Activated CD4-positive, alpha-beta T cell treated with anti-CD3 and anti-CD28 coated beads for 36 hours (primary cell): Measurements from ENCODE around the gene RERE. TPM values are rescaled to one million over a fixed set of nuclear protein-coding genes. Genes with fewer than 3 reads are reported as not detected.

Experiments used
- ATAC-seq: fragments of 200-7000 bp; cut with Tn5 transposase; one replicate; pipeline ENCODE4 v1.10.0; 2021; ENCODE audit warnings: mild to moderate bottlenecking, moderate library complexity
- CTCF ChIA-PET: fragments of 350-600 bp; sonication (Branson Sonifier 250); formaldehyde crosslinking; loops from one replicate; lab custom pipeline; 2021; ENCODE audit warnings: antibody characterized with exemption; lab: Charles Lee
- POLR2A ChIA-PET: fragments of 350-600 bp; sonication (Branson Sonifier 250); formaldehyde crosslinking; loops from one replicate; lab custom pipeline; 2021; ENCODE audit warnings: antibody characterized with exemption, inconsistent platforms; lab: Charles Lee
- DNase-seq: peaks from one replicate; pipeline ENCODE4 v3.0.0-alpha.2; 2020
- H3K27ac Mint-ChIP-seq: one replicate; pipeline ENCODE4 v1.8.0; 2021; ENCODE audit warnings: mixed read lengths
- H3K27me3 Mint-ChIP-seq: one replicate; pipeline ENCODE4 v1.8.0; 2021; ENCODE audit warnings: mixed read lengths
- H3K36me3 Mint-ChIP-seq: one replicate; pipeline ENCODE4 v1.8.0; 2021; ENCODE audit warnings: low read depth, mixed read lengths
- H3K4me1 Mint-ChIP-seq: one replicate; pipeline ENCODE4 v1.8.0; 2021; ENCODE audit warnings: mixed read lengths
- H3K4me3 Mint-ChIP-seq: one replicate; pipeline ENCODE4 v1.8.0; 2021; ENCODE audit warnings: mild to moderate bottlenecking, moderate library complexity, mixed read lengths
- H3K9me3 Mint-ChIP-seq: one replicate; pipeline ENCODE4 v1.8.0; 2021; ENCODE audit warnings: low read depth, mixed read lengths
- intact Hi-C, 2 experiments: fragments of 100-400 bp; cut with DNase I in 1 of 2; cut with micrococcal nuclease in 1 of 2; formaldehyde crosslinking; loops; one replicate each; pipeline versions ENCODE4 v1.14.2 to v1.15.1; 2022 to 2024; cut with DNase I, micrococcal nuclease
- total RNA-seq, 2 experiments: library from RNA; stranded (reverse); gene quantifications; one replicate each; pipeline ENCODE4 v1.2.3, GENCODE V29; 2021

RERE gene
- total RNA-seq, 2 experiments from 2014 or later: 57.4 to 71.6 TPM

DNA sequence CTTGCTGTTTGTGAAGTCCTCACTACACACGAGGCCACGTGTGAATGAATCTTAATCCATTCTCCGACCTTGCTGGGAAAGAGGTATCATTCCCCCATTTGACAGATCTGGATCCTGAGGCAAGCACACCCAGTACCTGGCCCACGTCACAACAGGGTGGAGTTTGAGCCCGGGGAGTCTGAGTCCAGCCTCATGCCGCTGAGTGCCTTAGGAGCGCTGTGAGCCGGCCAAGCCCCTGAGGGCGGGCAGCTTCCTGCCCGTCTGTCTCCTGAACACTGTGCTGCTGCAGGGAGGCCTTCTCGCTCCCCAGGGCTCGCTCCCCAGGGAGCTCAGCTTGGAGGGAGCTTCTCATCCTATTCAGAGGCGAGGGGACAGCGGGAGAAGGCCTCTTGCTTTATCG is 469.8 kb downstream of the RERE start:
- ChIA-PET CTCF (interaction anchor here (0.5 to 1.8 kb wide), 6 partner anchors 32 to 333 kb away, joined by 3 to 12 read pairs (median 4); no protein-coding TSS in a partner anchor), POLR2A (no interaction called here)
- Mint-ChIP-seq H3K27me3 (peaks cover 2% of the 10 kb centered on the region), H3K9me3 (no peaks in the 10 kb centered on the region), H3K4me3 (no peak overlapping the region), H3K36me3 (no peaks in the 10 kb centered on the region), H3K4me1 (peaks cover 3% of the 10 kb centered on the region), H3K27ac (no peak overlapping the region)
- DNase-seq (no peak), ATAC-seq (no peak)
- intact Hi-C loops: loop anchor here in 1 of 2 experiments (2.0 to 10.0 kb wide), 2 partner anchors 29 to 543 kb away; partner anchors contain the start of gene SLC45A1

DNA sequence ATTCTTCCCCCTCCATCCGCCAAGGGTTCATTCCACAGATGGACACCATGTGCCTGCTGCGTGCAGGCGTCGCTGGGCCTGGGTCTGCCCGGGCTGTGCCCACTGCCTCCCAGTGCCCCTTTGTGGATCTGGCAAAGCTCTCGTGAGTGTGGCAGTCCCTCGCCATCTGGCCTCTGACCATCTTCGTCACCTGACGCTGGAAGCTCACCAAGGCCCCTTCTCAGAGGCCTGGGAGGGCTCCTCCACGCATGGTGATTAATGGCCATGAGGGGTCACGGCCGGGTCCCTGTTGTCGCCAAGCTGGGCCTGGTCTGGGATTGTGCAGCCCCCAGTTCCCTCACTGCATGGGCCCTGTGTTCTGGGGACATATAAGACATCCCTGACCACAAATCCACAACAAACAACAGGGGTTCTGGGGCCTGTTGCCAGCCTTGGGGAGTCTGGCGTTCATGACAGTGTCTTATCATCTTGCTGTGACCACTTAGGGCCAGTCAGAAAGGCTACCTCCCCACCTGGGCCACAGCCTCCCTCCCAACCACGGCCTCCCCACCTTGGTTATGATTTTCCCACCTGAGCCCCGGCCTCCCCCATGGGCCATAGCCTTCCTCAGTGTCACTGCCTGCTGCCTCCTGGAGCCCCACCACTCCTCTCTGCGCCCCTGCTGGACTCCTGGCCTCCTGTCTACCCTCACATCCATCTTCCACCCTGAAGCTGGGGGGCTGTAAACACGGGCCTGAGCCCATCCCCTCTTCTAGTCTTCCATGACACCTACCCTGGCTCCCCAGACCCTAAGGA is 471.6 kb downstream of the RERE start:
- Mint-ChIP-seq H3K4me1 (peaks cover 3% of the 10 kb centered on the region), H3K9me3 (no peaks in the 10 kb centered on the region), H3K36me3 (no peaks in the 10 kb centered on the region), H3K4me3 (no peak overlapping the region), H3K27ac (no peak overlapping the region), H3K27me3 (peaks cover 2% of the 10 kb centered on the region)
- ChIA-PET CTCF (interaction anchor here (0.6 to 1.8 kb wide), 4 partner anchors 314 to 363 kb away, joined by 3 to 12 read pairs (median 4); no protein-coding TSS in a partner anchor), POLR2A (no interaction called here)
- ATAC-seq (no peak), DNase-seq (no peak)
- intact Hi-C loops: loop anchor here in 1 of 2 experiments (10.0 kb wide), 1 partner anchor 541 kb away; no protein-coding TSS in a partner anchor

- no peak for DNase-seq
- no peaks in the 10 kb centered on the region for H3K9me3 Mint-ChIP-seq
- intact Hi-C loops: loop anchor here in 1 of 2 experiments (10.0 kb wide), 1 partner anchor 540 kb away; no protein-coding TSS in a partner anchor
- no peak for ATAC-seq
- H3K4me3 Mint-ChIP-seq: no peak overlapping the region
- peaks cover 2% of the 10 kb centered on the region for H3K27me3 Mint-ChIP-seq
- ChIA-PET POLR2A (no interaction called here), CTCF (interaction anchor here (0.6 kb wide), 1 partner anchor 313 kb away, joined by 3 read pairs; no protein-coding TSS in a partner anchor)
- peaks cover 2% of the 10 kb centered on the region for H3K36me3 Mint-ChIP-seq
- no peak overlapping the region for H3K27ac Mint-ChIP-seq
- peaks cover 3% of the 10 kb centered on the region for H3K4me1 Mint-ChIP-seq
These were observed 472.4 kb downstream of the RERE start for GRCh38 chr1:8344893-8345507.

- DNase-seq (no peak), ATAC-seq (no peak)
- H3K4me3 Mint-ChIP-seq: no peak overlapping the region
- ChIA-PET CTCF (no interaction called here), POLR2A (no interaction called here)
- no peaks in the 10 kb centered on the region for H3K27me3 Mint-ChIP-seq
- no peaks in the 10 kb centered on the region for H3K4me1 Mint-ChIP-seq
- intact Hi-C loops: loop anchor here in 1 of 2 experiments (10.0 kb wide), 1 partner anchor 539 kb away; no protein-coding TSS in a partner anchor
- H3K9me3 Mint-ChIP-seq: no peaks in the 10 kb centered on the region
- peaks cover 2% of the 10 kb centered on the region for H3K36me3 Mint-ChIP-seq
- H3K27ac Mint-ChIP-seq: no peak overlapping the region
These were observed 473.9 kb downstream of the RERE start for GRCh38 chr1:8343464-8344001.

DNA sequence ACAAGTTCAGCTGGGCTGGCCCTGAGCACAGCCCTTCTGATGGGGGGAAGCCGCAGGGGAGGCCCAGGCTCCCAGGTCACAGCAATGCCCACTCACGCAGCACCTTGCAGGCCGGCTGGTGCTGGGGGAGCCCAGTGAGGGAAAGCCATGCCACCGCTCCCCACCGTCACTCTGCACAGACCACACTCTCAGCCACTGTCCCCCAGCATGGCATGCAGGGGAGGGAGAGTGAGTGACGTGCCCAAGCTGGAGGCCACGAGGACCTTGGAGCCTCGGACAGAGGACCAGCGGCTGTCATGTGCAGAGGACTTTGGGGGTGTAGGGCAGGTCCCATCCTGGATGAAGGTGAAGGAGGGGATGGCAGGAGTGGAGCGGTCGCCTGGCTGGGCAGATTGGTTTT is 474.4 kb downstream of the RERE start:
- Mint-ChIP-seq H3K27ac (no peak overlapping the region), H3K27me3 (no peaks in the 10 kb centered on the region), H3K4me3 (no peak overlapping the region), H3K4me1 (no peaks in the 10 kb centered on the region), H3K36me3 (peaks cover 2% of the 10 kb centered on the region), H3K9me3 (no peaks in the 10 kb centered on the region)
- DNase-seq (no peak), ATAC-seq (no peak)
- intact Hi-C loops: loop anchor here in 1 of 2 experiments (10.0 kb wide), 1 partner anchor 538 kb away; no protein-coding TSS in a partner anchor
- CTCF ChIA-PET: interaction anchor here (0.6 kb wide), 1 partner anchor 20 kb away, joined by 3 read pairs; no protein-coding TSS in a partner anchor
- POLR2A ChIA-PET: no interaction called here

DNA sequence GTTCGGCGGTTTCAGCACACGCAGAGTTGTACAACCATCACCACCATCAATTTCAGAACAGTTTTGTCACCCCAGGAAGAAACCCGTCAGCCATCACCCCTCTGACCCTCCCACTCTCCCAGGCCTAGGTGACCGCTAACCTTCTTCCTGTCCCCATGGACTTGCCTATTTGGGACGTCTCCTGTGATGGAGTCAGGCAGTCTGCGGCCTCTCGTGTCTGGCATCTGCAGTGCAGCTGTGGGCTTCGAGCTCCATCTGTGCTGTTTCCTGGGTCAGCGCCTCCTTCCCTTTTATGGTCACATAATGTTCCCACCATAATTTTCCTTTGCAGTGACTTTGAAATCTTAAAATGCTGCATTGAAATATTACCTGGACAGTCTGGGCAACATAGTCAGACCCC is 475.1 kb downstream of the RERE start:
- Mint-ChIP-seq H3K36me3 (peaks cover 2% of the 10 kb centered on the region), H3K27me3 (no peaks in the 10 kb centered on the region), H3K4me1 (no peaks in the 10 kb centered on the region), H3K4me3 (no peak overlapping the region), H3K9me3 (no peaks in the 10 kb centered on the region), H3K27ac (no peak overlapping the region)
- no peak for ATAC-seq
- ChIA-PET CTCF (interaction anchor here (0.6 kb wide), 1 partner anchor 19 kb away, joined by 3 read pairs; no protein-coding TSS in a partner anchor), POLR2A (no interaction called here)
- DNase-seq: no peak
- intact Hi-C loops: loop anchor here in 1 of 2 experiments (10.0 kb wide), 1 partner anchor 538 kb away; no protein-coding TSS in a partner anchor

DNA sequence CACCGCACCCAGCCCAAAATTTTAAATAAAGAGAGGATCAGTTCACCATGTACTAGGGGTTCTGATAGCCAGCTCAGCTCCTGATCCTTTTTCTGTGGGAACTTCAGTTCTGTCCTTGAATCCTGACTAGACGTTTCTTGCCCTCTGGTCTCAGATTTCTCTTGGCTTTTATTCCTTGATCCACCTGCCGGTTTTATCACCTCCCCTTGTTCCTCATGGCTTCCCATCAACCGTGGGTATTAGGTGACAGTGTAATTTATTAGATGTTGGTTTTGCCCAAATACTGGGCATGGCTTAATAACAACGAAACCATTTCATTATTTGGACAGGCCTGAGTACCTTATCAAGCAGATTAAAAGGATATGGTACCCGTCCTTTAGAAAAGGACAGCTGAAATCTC is 477.0 kb downstream of the RERE start:
- H3K27ac Mint-ChIP-seq: no peak overlapping the region
- no peak overlapping the region for H3K4me3 Mint-ChIP-seq
- CTCF ChIA-PET: no interaction called here
- no peaks in the 10 kb centered on the region for H3K27me3 Mint-ChIP-seq
- peaks cover 1% of the 10 kb centered on the region for H3K9me3 Mint-ChIP-seq
- POLR2A ChIA-PET: no interaction called here
- intact Hi-C loops: loop anchor here in 1 of 2 experiments (10.0 kb wide), 1 partner anchor 536 kb away; no protein-coding TSS in a partner anchor
- ATAC-seq (no peak), DNase-seq (no peak)
- H3K4me1 Mint-ChIP-seq: no peaks in the 10 kb centered on the region
- H3K36me3 Mint-ChIP-seq: peaks cover 5% of the 10 kb centered on the region

DNA sequence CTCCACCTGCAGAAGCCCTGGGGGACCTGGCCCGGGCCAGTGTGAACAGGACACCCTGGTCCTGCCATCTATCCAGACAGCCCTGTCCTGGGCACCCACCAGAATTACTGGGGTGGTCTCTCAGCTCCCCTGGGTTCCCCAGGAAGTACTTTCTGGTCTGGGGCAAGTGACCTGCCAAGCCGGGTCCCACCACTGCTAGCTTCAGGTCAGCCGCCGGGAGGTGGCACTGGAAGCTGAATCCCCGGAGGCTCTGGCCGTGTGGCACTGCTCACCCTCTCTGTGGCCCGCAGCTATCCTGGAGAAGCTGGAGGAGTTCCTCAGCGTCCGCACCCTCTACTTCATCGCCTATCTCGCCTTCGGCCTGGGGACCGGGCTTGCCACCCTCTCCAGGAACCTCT is 478.2 kb downstream of the RERE start:
- CTCF ChIA-PET: no interaction called here
- H3K27me3 Mint-ChIP-seq: no peaks in the 10 kb centered on the region
- POLR2A ChIA-PET: no interaction called here

DNA sequence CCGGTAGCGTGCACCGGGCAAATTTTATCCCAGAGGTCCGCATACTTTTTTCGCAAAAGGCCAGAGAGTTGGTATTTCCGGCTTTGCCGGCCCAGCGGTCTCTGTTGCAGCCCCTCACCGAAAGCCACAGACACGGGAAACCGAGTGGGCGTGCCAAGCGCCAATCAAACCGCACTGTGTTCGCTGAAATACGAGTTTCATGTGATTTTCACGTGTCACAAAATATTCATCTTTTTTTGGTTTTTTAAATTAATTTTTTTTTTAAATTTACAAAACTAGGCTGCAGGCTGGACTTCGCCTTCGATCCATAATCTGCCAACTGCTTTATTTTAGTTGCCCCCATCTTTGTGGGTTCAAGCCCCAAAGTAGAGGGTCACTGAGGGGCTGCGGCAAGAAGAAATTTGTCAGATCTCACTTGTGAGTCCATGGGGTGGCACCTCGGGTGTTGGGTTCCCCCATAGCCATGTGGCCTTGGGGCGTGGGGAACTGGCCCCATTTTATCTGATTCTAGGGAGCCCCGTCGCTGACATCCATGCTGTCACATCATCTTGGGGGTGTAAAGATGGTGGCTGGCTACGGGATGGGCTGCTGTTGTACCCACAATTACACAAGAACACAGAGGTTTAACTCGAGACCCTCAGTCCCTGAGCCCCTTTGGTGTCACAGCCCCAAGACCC is 478.8 kb downstream of the RERE start:
- peaks cover 5% of the 10 kb centered on the region for H3K36me3 Mint-ChIP-seq
- DNase-seq (no peak), ATAC-seq (no peak)
- peaks cover 1% of the 10 kb centered on the region for H3K9me3 Mint-ChIP-seq
- H3K4me1 Mint-ChIP-seq: no peaks in the 10 kb centered on the region
- H3K27me3 Mint-ChIP-seq: no peaks in the 10 kb centered on the region
- no peak overlapping the region for H3K4me3 Mint-ChIP-seq
- H3K27ac Mint-ChIP-seq: no peak overlapping the region
- ChIA-PET CTCF (interaction anchor here (1.3 kb wide), 1 partner anchor 23 kb away, joined by 3 read pairs; no protein-coding TSS in a partner anchor), POLR2A (no interaction called here)
- intact Hi-C loops: no loop called here

More for the DNA sequence above, 478.2 kb downstream of the RERE start:
- Mint-ChIP-seq H3K27ac (no peak overlapping the region), H3K4me1 (no peaks in the 10 kb centered on the region), H3K9me3 (peaks cover 1% of the 10 kb centered on the region), H3K4me3 (no peak overlapping the region), H3K36me3 (peaks cover 5% of the 10 kb centered on the region)
- ATAC-seq (no peak), DNase-seq (no peak)
- intact Hi-C loops: no loop called here

- Mint-ChIP-seq H3K4me1 (no peaks in the 10 kb centered on the region), H3K9me3 (peaks cover 1% of the 10 kb centered on the region), H3K36me3 (peaks cover 5% of the 10 kb centered on the region), H3K27ac (no peak overlapping the region), H3K4me3 (no peak overlapping the region), H3K27me3 (no peaks in the 10 kb centered on the region)
- ATAC-seq (no peak), DNase-seq (no peak)
- intact Hi-C loops: no loop called here
- ChIA-PET CTCF (interaction anchor here (1.3 kb wide), 1 partner anchor 23 kb away, joined by 3 read pairs; no protein-coding TSS in a partner anchor), POLR2A (no interaction called here)
These were observed 479.5 kb downstream of the RERE start for GRCh38 chr1:8337776-8338525.
